ENCODE data around the gene RIMS1.

RIMS1 gene

GRCh38 chr6:72084992-72085569 is 198.7 kb downstream of the RIMS1 start:
- TF ChIP-seq, protein P1, sequence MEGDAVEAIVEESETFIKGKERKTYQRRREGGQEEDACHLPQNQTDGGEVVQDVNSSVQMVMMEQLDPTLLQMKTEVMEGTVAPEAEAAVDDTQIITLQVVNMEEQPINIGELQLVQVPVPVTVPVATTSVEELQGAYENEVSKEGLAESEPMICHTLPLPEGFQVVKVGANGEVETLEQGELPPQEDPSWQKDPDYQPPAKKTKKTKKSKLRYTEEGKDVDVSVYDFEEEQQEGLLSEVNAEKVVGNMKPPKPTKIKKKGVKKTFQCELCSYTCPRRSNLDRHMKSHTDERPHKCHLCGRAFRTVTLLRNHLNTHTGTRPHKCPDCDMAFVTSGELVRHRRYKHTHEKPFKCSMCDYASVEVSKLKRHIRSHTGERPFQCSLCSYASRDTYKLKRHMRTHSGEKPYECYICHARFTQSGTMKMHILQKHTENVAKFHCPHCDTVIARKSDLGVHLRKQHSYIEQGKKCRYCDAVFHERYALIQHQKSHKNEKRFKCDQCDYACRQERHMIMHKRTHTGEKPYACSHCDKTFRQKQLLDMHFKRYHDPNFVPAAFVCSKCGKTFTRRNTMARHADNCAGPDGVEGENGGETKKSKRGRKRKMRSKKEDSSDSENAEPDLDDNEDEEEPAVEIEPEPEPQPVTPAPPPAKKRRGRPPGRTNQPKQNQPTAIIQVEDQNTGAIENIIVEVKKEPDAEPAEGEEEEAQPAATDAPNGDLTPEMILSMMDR (conservative IDR thresholded peaks at IDR 0.05) = peak; percentile 69
- no peak overlapping the region for H3K27ac ChIP-seq

DNA sequence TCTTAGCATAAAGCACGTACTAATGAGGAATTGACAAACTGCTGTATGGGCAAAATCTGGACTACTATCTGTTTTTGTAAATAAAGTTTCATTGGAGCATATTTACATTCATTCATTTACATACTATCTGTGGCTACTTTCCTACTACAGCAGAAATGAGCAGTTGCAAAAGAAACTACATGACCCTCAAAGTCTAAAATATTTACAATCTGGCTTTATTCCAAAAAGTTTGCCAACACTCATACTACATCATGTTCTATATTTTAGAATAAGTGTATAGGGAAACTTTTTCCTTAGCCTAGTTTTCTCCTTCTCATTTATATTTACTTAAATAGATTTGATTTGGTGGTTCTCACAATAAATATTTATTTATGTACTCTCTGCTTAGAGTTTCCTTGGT is 208.2 kb downstream of the RIMS1 start:
- H3K27ac ChIP-seq = no peak overlapping the region
- TF ChIP-seq, protein P1 (conservative IDR thresholded peaks at IDR 0.05) = no peak

DNA sequence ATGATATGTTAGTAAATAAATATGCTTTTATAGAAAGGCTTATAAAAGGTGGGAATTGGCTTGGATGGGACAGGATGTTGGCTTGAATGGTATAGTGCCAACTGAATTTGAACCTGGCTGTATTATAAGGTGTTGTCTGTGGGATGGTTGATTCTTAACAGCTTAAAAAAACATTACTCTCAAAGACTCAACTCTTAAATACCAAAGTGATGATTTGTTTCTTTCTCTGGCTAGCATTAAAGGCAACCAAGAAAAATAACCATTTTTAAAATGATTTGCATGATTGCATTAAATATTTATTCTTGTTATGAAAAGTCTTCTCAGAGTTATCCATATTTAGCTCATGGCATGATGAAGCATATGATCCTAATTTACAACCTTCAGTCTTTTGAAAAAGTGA is 216.2 kb downstream of the RIMS1 start:
- TF ChIP-seq, protein P1 (conservative IDR thresholded peaks at IDR 0.05) = no peak

DNA sequence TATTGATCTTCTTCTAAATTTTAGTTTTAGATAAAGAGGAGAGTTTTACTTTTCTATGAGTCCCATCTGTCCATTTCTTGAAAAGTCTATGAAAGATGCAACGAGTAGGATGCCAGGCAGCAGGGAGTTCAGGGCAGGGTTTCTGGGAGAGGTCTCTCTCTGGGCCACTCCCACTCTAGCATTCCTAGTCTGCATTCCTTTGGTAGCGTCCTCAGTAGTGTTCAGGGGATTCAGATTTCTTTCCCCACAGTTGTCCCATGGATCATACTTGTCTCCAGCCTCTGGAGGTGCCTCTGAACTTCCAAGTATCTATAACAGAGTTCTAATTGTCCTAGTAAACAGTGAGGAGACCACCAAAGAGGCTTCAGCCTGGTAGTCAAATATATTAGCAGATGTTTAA is 225.3 kb downstream of the RIMS1 start:
- TF ChIP-seq, protein P1 (conservative IDR thresholded peaks at IDR 0.05) = no peak
- no peak overlapping the region for H3K27ac ChIP-seq

More for the DNA sequence above, 216.2 kb downstream of the RIMS1 start:
- H3K27ac ChIP-seq = no peak overlapping the region

GRCh38 chr6:72130327-72130726 is 244.0 kb downstream of the RIMS1 start:
- no peak overlapping the region for H3K27ac ChIP-seq
- TF ChIP-seq, protein P1 (conservative IDR thresholded peaks at IDR 0.05) = no peak

GRCh38 chr6:72132427-72132826 is 246.1 kb downstream of the RIMS1 start:
- TF ChIP-seq, protein P1 (conservative IDR thresholded peaks at IDR 0.05) = no peak
- no peak overlapping the region for H3K27ac ChIP-seq

DNA sequence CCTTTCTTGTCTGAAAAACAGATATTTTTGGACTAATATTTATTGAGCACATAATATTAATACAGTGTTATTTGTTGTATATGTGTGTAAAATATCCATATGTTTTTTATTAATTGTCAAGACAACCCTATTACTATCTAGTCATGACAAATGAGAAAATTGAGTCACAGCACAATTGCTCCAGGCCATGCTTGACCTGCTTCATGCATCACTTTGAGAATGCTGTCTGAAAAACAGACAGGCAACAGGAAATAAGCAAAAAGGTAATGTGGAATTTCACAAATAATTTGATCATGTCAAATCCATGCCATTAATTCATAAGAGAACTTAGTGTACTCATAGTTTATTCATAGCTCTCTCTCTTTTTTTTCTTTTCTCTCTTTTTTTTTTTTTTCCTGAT is 246.5 kb downstream of the RIMS1 start:
- TF ChIP-seq, protein P1 (conservative IDR thresholded peaks at IDR 0.05) = no peak

More for the DNA sequence above, 246.5 kb downstream of the RIMS1 start:
- no peak overlapping the region for H3K27ac ChIP-seq

Data from VCaP (cell line).